Hepatocyte (in vitro differentiated cells): Measurements from ENCODE around the gene TEPSIN. TPM values are rescaled to one million over a fixed set of nuclear protein-coding genes. Genes with fewer than 3 reads are reported as not detected.

Experiments
- DNase-seq: peaks from one replicate; pipeline ENCODE4 v3.0.0-alpha.2; 2016; ENCODE audit warnings: low spot score
- H2AFZ ChIP-seq: fragments of 200-600 bp; sonication (generic); 2 replicates; pipeline ENCODE4 v1.6.0; 2016; ENCODE audit warnings: antibody characterized with exemption, mild to moderate bottlenecking
- H3K27ac ChIP-seq: fragments of 200-600 bp; sonication (generic); 2 replicates; pipeline ENCODE4 v1.5.1; 2016; ENCODE audit warnings: mild to moderate bottlenecking
- H3K27me3 ChIP-seq: fragments of 200-600 bp; sonication (generic); 2 replicates; pipeline ENCODE4 v1.6.1; 2016
- H3K36me3 ChIP-seq: fragments of 200-600 bp; sonication (generic); replicated peaks from 2 replicates; pipeline ENCODE4 v1.5.1; 2016; ENCODE audit warnings: low read depth; ENCODE audit not compliant: insufficient read depth
- H3K4me1 ChIP-seq: fragments of 200-600 bp; sonication (generic); 2 replicates; pipeline ENCODE4 v1.5.1; 2016; ENCODE audit warnings: mild to moderate bottlenecking, moderate library complexity; ENCODE audit not compliant: insufficient read depth
- H3K4me2 ChIP-seq: fragments of 200-600 bp; sonication (generic); 2 replicates; pipeline ENCODE4 v1.6.0; 2016
- H3K4me3 ChIP-seq: fragments of 200-600 bp; sonication (generic); 2 replicates; pipeline ENCODE4 v1.5.1; 2016; ENCODE audit warnings: mild to moderate bottlenecking
- H3K79me2 ChIP-seq: fragments of 200-600 bp; sonication (generic); 2 replicates; pipeline ENCODE4 v1.6.0; 2017; ENCODE audit warnings: mild to moderate bottlenecking
- H3K9me2 ChIP-seq: fragments of 200-600 bp; sonication (generic); replicated peaks from 2 replicates; pipeline ENCODE4 v1.6.0; 2017; ENCODE audit warnings: mild to moderate bottlenecking; ENCODE audit not compliant: insufficient read depth
- H3K9me3 ChIP-seq: fragments of 200-600 bp; sonication (generic); 2 replicates; pipeline ENCODE4 v1.5.1; 2016; ENCODE audit warnings: low read depth, mild to moderate bottlenecking
- H4K20me1 ChIP-seq: fragments of 200-600 bp; sonication (generic); 2 replicates; pipeline ENCODE4 v1.6.0; 2016; ENCODE audit warnings: mild to moderate bottlenecking; ENCODE audit not compliant: insufficient read depth, poor library complexity, severe bottlenecking
- EZH2 ChIP-seq: fragments of 200-600 bp; sonication (generic); IDR thresholded peaks from 2 replicates; pipeline ENCODE4 v1.6.1; 2016; ENCODE audit warnings: antibody characterized with exemption, mild to moderate bottlenecking, borderline replicate concordance
- EZH2phosphoT487 ChIP-seq: fragments of 200-600 bp; sonication (generic); IDR thresholded peaks from one replicate; pipeline ENCODE4 v1.6.1; 2018; ENCODE audit warnings: antibody characterized with exemption, mild to moderate bottlenecking, low read depth, moderate library complexity; ENCODE audit not compliant: unreplicated experiment, severe bottlenecking
- WGBS: methylation state at CpG from one replicate; pipeline ENCODE4 v1.1.6; 2016; ENCODE audit warnings: low lambda C conversion rate; ENCODE audit errors: missing lambda C conversion rate; 5-methylcytosine and 5-hydroxymethylcytosine counted together
- polyA plus RNA-seq: library from polyadenylated mRNA; unstranded; fragments of >200 nt; fragmentation: Nextera tagmentation; extraction: Ambion mirVana; gene quantifications from 2 replicates; pipeline ENCODE4 v1.2.1, GENCODE V29; 2016
- total RNA-seq: library from RNA; depleted of rRNA; stranded (reverse); fragments of >200 nt; gene quantifications from 2 replicates; pipeline ENCODE4 v1.2.3, GENCODE V29; 2014
- TF ChIP-seq, protein P1 (sequence below): fragments of 200-600 bp; sonication (generic); IDR thresholded peaks from 2 replicates; pipeline ENCODE4 v1.5.1; 2016; ENCODE audit warnings: antibody characterized with exemption, mild to moderate bottlenecking; ENCODE audit not compliant: poor library complexity

The TEPSIN gene
- total and polyA plus RNA-seq, 2 experiments from 2014 or later, result 34.1 to 44.3 TPM

- TF ChIP-seq, protein P1, sequence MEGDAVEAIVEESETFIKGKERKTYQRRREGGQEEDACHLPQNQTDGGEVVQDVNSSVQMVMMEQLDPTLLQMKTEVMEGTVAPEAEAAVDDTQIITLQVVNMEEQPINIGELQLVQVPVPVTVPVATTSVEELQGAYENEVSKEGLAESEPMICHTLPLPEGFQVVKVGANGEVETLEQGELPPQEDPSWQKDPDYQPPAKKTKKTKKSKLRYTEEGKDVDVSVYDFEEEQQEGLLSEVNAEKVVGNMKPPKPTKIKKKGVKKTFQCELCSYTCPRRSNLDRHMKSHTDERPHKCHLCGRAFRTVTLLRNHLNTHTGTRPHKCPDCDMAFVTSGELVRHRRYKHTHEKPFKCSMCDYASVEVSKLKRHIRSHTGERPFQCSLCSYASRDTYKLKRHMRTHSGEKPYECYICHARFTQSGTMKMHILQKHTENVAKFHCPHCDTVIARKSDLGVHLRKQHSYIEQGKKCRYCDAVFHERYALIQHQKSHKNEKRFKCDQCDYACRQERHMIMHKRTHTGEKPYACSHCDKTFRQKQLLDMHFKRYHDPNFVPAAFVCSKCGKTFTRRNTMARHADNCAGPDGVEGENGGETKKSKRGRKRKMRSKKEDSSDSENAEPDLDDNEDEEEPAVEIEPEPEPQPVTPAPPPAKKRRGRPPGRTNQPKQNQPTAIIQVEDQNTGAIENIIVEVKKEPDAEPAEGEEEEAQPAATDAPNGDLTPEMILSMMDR, result no peak
- TF ChIP-seq EZH2phosphoT487, result no peak
- no peak for TF ChIP-seq EZH2
- Histone ChIP-seq H3K79me2 (no peaks in the 10 kb centered on the region), H3K27ac (no peak overlapping the region), H3K36me3 (no peaks in the 10 kb centered on the region), H3K4me2 (no peak overlapping the region), H2AFZ (no peak overlapping the region), H4K20me1 (no peaks in the 10 kb centered on the region), H3K4me3 (no peak overlapping the region), H3K4me1 (no peaks in the 10 kb centered on the region), H3K9me2 (no peaks in the 10 kb centered on the region), H3K9me3 (no peaks in the 10 kb centered on the region), H3K27me3 (no peaks in the 10 kb centered on the region)
- DNase-seq, result no peak
- WGBS, result 96% methylated on average over 9 of the region's 19 CpGs
These were observed 57.1 kb downstream of the TEPSIN start for GRCh38 chr17:81181811-81182185.

DNA sequence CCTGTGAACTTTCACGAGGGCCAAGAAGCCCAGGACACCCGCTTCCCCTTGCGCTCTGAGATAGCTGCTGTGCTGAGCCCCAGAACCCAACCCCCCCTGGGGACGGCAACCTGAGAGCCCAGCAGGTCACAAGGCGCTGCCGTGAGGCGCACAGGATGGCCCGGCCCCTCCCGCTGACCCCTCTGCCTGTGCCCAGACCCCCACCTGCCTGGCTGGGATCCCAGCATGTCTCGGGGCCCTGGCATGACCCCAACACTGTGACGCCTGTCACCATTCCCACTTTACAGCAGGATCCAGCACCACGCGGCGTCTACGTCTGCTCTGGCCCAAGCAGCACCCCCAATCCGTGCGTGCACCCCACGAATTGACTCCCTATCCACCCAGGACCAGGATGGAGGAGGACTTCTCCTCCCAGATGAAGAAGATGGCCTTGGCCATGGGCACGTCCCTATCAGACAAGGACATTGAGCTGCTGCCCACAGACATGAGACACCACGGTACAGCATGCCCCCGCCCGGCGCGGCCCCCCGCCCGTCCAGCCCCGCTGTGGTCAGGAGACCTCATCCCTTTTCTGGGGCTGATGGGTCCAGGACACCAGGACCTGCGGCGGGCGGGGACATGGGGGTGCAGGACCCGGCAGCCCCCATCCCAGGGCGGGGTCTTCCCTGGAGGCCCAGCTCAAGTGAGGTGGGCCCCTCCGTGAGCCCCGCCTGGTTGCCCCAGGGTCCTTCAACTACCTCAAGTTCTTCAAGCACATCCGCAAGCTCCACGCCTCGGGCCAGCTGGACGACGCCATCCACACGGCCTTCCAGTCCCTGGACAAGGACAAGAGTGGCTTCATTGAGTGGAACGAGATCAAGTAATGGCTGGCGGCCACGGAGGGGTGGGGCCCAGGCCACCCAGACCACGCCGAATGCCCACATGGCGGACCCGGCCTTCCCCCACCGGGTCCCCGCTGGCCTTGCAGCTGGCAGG is 57.7 kb downstream of the TEPSIN start:
- no peak for DNase-seq
- no peaks in the 10 kb centered on the region for H3K9me3 ChIP-seq
- no peak overlapping the region for H3K4me3 ChIP-seq
- no peaks in the 10 kb centered on the region for H4K20me1 ChIP-seq
- TF ChIP-seq EZH2phosphoT487 (no peak), EZH2 (no peak)
- TF ChIP-seq, protein P1, result no peak
- no peak overlapping the region for H3K4me2 ChIP-seq
- H3K9me2 ChIP-seq, result no peaks in the 10 kb centered on the region
- no peaks in the 10 kb centered on the region for H3K4me1 ChIP-seq
- H3K79me2 ChIP-seq, result no peaks in the 10 kb centered on the region
- no peaks in the 10 kb centered on the region for H3K27me3 ChIP-seq
- no peak overlapping the region for H3K27ac ChIP-seq
- H3K36me3 ChIP-seq, result no peaks in the 10 kb centered on the region
- WGBS, result 94% methylated on average over 37 of the region's 49 CpGs
- no peak overlapping the region for H2AFZ ChIP-seq

GRCh38 chr17:81179861-81180260 is 59.0 kb downstream of the TEPSIN start:
- H4K20me1 ChIP-seq, result no peaks in the 10 kb centered on the region
- H3K4me2 ChIP-seq, result no peak overlapping the region
- H3K9me3 ChIP-seq, result no peaks in the 10 kb centered on the region
- no peak overlapping the region for H2AFZ ChIP-seq
- no peaks in the 10 kb centered on the region for H3K9me2 ChIP-seq
- H3K79me2 ChIP-seq, result no peaks in the 10 kb centered on the region
- no peak overlapping the region for H3K27ac ChIP-seq
- no peak overlapping the region for H3K4me3 ChIP-seq
- 82% methylated on average over 12 of the region's 12 CpGs for WGBS
- no peaks in the 10 kb centered on the region for H3K4me1 ChIP-seq
- TF ChIP-seq EZH2phosphoT487 (no peak), EZH2 (no peak)
- TF ChIP-seq, protein P1, result no peak
- no peak for DNase-seq
- no peaks in the 10 kb centered on the region for H3K27me3 ChIP-seq
- no peaks in the 10 kb centered on the region for H3K36me3 ChIP-seq
